Prostate gland (tissue), 2 donors: ENCODE results near the gene GPX4.

ENCODE experiments used
- CTCF ChIP-seq, 4 experiments: fragments of 200-600 bp in 2 of 4; fragments of 450-650 bp in 2 of 4; sonication (generic) in 2 of 4; IDR thresholded peaks; 1 replicate in 3 of 4; 2 replicates in 1 of 4; pipeline ENCODE4 v1.5.1; 2016 to 2019; ENCODE audit warnings: antibody characterized with exemption in 4 of 4, mild to moderate bottlenecking in 2 of 4, moderate library complexity in 2 of 4
- POLR2A ChIP-seq: fragments of 450-650 bp; IDR thresholded peaks from one replicate; pipeline ENCODE4 v1.6.1; 2016; ENCODE audit warnings: antibody characterized with exemption, mild to moderate bottlenecking
- POLR2AphosphoS5 ChIP-seq: sonication (generic); formaldehyde crosslinking; IDR thresholded peaks from one replicate; pipeline ENCODE4 v1.6.1; 2017; ENCODE audit warnings: antibody characterized with exemption

GRCh38 chr19:1139126-1139525 lies 35.3 kb downstream of the GPX4 start:
- no peak for TF ChIP-seq CTCF (IDR thresholded peaks at IDR 0.05)
- TF ChIP-seq POLR2AphosphoS5, result no peak
- no peak for TF ChIP-seq POLR2A
